GM12892 (cell line): ENCODE measurements around the gene GANC.

Experiments
- POLR2A ChIP-seq: IDR thresholded peaks from 2 replicates; pipeline ENCODE4 v1.6.1; 2011; ENCODE audit warnings: low read depth, low read length, control low read depth
- POLR2AphosphoS5 ChIP-seq: IDR thresholded peaks from 2 replicates; pipeline ENCODE4 v1.6.1; 2011; ENCODE audit warnings: low read depth, low read length, control low read depth
- TAF1 ChIP-seq: IDR thresholded peaks from 2 replicates; pipeline ENCODE4 v1.6.1; 2011; ENCODE audit warnings: low read depth, mild to moderate bottlenecking, control low read depth, low read length, borderline replicate concordance

DNA sequence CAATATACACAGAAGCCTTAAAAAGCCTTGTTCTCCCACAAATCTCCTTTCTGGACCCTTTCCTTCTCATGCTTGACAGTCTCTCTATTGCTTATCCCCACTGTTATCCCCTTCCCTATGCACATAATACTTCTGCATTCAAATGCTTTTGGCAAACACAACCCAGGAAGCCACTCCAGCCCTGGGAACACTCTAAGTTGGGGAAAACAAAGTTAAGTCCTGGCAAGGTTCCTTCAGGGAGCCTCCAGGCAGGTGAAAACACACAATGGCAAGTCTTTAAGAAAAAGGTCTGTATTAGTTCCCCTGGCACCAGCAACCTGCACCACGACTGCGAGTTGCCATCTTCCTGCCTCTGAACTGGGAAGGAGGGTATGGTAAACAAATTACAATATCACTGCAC is 19.7 kb upstream of the GANC start:
- no peak for TF ChIP-seq POLR2AphosphoS5
- no peak for TF ChIP-seq POLR2A
- no peak for TF ChIP-seq TAF1
